Measurements from ENCODE around the gene ZNF524.
A peak's percentile ranks its signal among the peaks of the same experiment; 100 is the strongest.
"Not testable (repeated sequence)": the region's sequence is repeated elsewhere in the genome, so short reads cannot be mapped to it uniquely, and the experiment has no call there.

The ZNF524 gene

GRCh38 chr19:55599842-55600661 is at the start of gene ZNF524:
Gene ZNF524, plus strand, starts transcription at chr19:55600288. Its CDS starts 1,825 bp downstream, at chr19:55602113.
- DNase-seq, result peak; percentile 90

GRCh38 chr19:55550321-55550650 is 49.8 kb upstream of the ZNF524 start:
- DNase-seq, result peak; percentile 37

- DNase-seq, result no peak
Measured at GRCh38 chr19:55552206-55552605, 47.9 kb upstream of the ZNF524 start.

GRCh38 chr19:55552620-55553019 is 47.5 kb upstream of the ZNF524 start:
- peak; percentile 90 for DNase-seq

- peak; percentile 6 for DNase-seq
Measured at GRCh38 chr19:55553217-55554182, 46.6 kb upstream of the ZNF524 start.

GRCh38 chr19:55554302-55554701 is 45.8 kb upstream of the ZNF524 start:
- no peak for DNase-seq

- no peak for DNase-seq
Measured at GRCh38 chr19:55554741-55555152, 45.3 kb upstream of the ZNF524 start.

- DNase-seq, result no peak
Measured at GRCh38 chr19:55559684-55560083, 40.4 kb upstream of the ZNF524 start.

GRCh38 chr19:55563261-55563690 is 36.8 kb upstream of the ZNF524 start:
- DNase-seq, result no peak

GRCh38 chr19:55566823-55567222 is 33.3 kb upstream of the ZNF524 start:
- DNase-seq, result no peak

- DNase-seq, result no peak
Measured at GRCh38 chr19:55567708-55568328, 32.3 kb upstream of the ZNF524 start.

GRCh38 chr19:55569477-55569876 is 30.6 kb upstream of the ZNF524 start:
- DNase-seq, result not testable (repeated sequence)

GRCh38 chr19:55573929-55574328 is 26.2 kb upstream of the ZNF524 start:
- not testable (repeated sequence) for DNase-seq

- DNase-seq, result no peak
Measured at GRCh38 chr19:55576746-55577145, 23.3 kb upstream of the ZNF524 start.

- DNase-seq, result no peak
Measured at GRCh38 chr19:55578031-55578760, 21.9 kb upstream of the ZNF524 start.

GRCh38 chr19:55578761-55579747 is 21.0 kb upstream of the ZNF524 start:
- no peak for DNase-seq

- DNase-seq, result peak; percentile 28
Measured at GRCh38 chr19:55579766-55580621, 20.1 kb upstream of the ZNF524 start.

GRCh38 chr19:55580628-55581144 is 19.4 kb upstream of the ZNF524 start, which contains the start of gene ZNF579:
Gene ZNF579, minus strand, starts transcription at chr19:55580848. Its CDS starts 1,209 bp downstream, at chr19:55579639.
- DNase-seq, result peak; percentile 90

GRCh38 chr19:55581145-55581822 is 18.8 kb upstream of the ZNF524 start:
- no peak for DNase-seq

Data from fibroblast of skin of right quadriceps (primary cell).